Osteoblast (primary cell): ENCODE results near the gene NEGR1. TPM values are rescaled to one million over a fixed set of nuclear protein-coding genes. Genes with fewer than 3 reads are reported as not detected.

Experiments
- DNase-seq: peaks from one replicate; pipeline ENCODE4 v3.0.0; 2011; ENCODE audit warnings: low spot score, mixed read lengths; ENCODE audit not compliant: insufficient read length; ENCODE audit errors: missing footprints
- H2AFZ ChIP-seq: 2 replicates; pipeline ENCODE4 v1.6.0; 2011; ENCODE audit warnings: mild to moderate bottlenecking, low read length
- H3K27ac ChIP-seq: 2 replicates; pipeline ENCODE4 v1.5.1; 2011; ENCODE audit warnings: mild to moderate bottlenecking, low read depth, low read length, moderate library complexity
- H3K27me3 ChIP-seq: 2 replicates; pipeline ENCODE4 v1.6.0; 2012; ENCODE audit warnings: mild to moderate bottlenecking, control low read depth, inconsistent platforms, low read length, moderate library complexity; ENCODE audit not compliant: insufficient read depth
- H3K36me3 ChIP-seq: 2 replicates; pipeline ENCODE4 v1.5.1; 2011; ENCODE audit warnings: mild to moderate bottlenecking, low read length, control low read depth, moderate library complexity; ENCODE audit not compliant: insufficient read depth
- H3K4me1 ChIP-seq: 2 replicates; pipeline ENCODE4 v1.5.1; 2011; ENCODE audit warnings: mild to moderate bottlenecking, low read length, control low read depth, moderate library complexity; ENCODE audit not compliant: insufficient read depth
- H3K4me2 ChIP-seq: 2 replicates; pipeline ENCODE4 v1.6.0; 2011; ENCODE audit warnings: mild to moderate bottlenecking, low read length; ENCODE audit not compliant: insufficient read depth
- H3K4me3 ChIP-seq: fragments of 200-600 bp; sonication (generic); 3 replicates; pipeline ENCODE4 v1.5.1; 2012; ENCODE audit warnings: mild to moderate bottlenecking, low read length, inconsistent platforms; ENCODE audit not compliant: insufficient read depth
- H3K79me2 ChIP-seq: 2 replicates; pipeline ENCODE4 v1.6.0; 2012; ENCODE audit warnings: mild to moderate bottlenecking, low read length, control low read depth, inconsistent platforms; ENCODE audit not compliant: insufficient read depth
- H3K9me3 ChIP-seq: 2 replicates; pipeline ENCODE4 v1.5.1; 2011; ENCODE audit warnings: low read depth, low read length, control low read depth
- H4K20me1 ChIP-seq: 2 replicates; pipeline ENCODE4 v1.6.0; 2012; ENCODE audit warnings: mild to moderate bottlenecking, low read length, control low read depth; ENCODE audit not compliant: insufficient read depth
- CTCF ChIP-seq: IDR thresholded peaks from 2 replicates; pipeline ENCODE4 v1.5.1; 2011; ENCODE audit warnings: mild to moderate bottlenecking, low read depth, low read length, moderate library complexity; ENCODE audit errors: extremely low read depth
- total RNA-seq: library from RNA; depleted of rRNA; stranded (reverse); fragments of >200 nt; gene quantifications from 2 replicates; pipeline ENCODE4 v1.2.3, GENCODE V29; 2012

Gene NEGR1
- total RNA-seq, 1 donor = 18.1 TPM

DNA sequence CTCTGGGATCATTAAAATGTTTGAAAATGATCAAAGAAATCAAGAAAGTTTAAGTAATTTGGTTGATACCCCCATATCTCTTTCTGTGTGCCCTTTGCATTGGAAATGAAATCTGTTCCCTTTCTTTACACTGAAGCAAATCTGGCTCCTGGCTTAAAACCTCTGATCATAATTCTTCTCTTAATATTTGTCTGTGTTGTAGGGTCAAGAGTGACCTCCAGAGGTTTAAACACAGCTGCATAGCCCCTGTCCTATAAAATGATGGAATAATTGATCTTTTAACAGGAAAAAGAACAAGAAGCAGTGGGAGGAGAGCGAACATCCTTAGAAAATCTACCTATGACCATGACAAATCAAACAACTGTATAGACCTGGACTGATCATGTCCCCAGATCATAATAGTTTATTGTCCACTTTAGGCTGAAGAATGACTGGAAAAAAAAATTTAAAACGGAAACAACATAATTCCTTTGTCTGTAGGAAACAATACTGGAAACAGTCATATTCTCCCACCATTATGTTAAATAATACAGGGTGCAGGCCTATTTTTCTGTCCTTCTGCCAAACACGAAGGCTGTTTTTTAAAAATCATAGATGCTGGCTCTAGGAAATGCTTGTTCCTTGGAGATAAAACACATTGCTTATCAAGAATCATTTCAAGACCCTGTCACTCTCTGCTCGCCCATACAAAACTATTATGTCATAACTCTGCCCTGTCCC lies 184.3 kb downstream of the NEGR1 start:
- Histone ChIP-seq H4K20me1 (no peaks in the 10 kb centered on the region), H3K9me3 (no peaks in the 10 kb centered on the region), H2AFZ (no peak overlapping the region), H3K4me3 (no peak overlapping the region), H3K4me1 (no peaks in the 10 kb centered on the region), H3K4me2 (no peak overlapping the region), H3K27me3 (no peaks in the 10 kb centered on the region), H3K27ac (no peak overlapping the region), H3K36me3 (no peaks in the 10 kb centered on the region), H3K79me2 (no peaks in the 10 kb centered on the region)
- DNase-seq = no peak
- no peak for TF ChIP-seq CTCF

GRCh38 chr1:72094209-72094608 lies 188.1 kb downstream of the NEGR1 start:
- Histone ChIP-seq H2AFZ (no peak overlapping the region), H3K27me3 (no peaks in the 10 kb centered on the region), H3K36me3 (no peaks in the 10 kb centered on the region), H3K27ac (no peak overlapping the region), H3K4me2 (no peak overlapping the region), H4K20me1 (no peaks in the 10 kb centered on the region), H3K4me1 (no peaks in the 10 kb centered on the region), H3K79me2 (no peaks in the 10 kb centered on the region), H3K4me3 (no peak overlapping the region), H3K9me3 (no peaks in the 10 kb centered on the region)
- TF ChIP-seq CTCF = no peak
- DNase-seq = no peak

GRCh38 chr1:72086394-72086793 lies 195.9 kb downstream of the NEGR1 start:
- Histone ChIP-seq H3K36me3 (no peaks in the 10 kb centered on the region), H2AFZ (no peak overlapping the region), H3K4me1 (no peaks in the 10 kb centered on the region), H4K20me1 (no peaks in the 10 kb centered on the region), H3K9me3 (no peaks in the 10 kb centered on the region), H3K79me2 (no peaks in the 10 kb centered on the region), H3K4me2 (no peak overlapping the region), H3K27me3 (no peaks in the 10 kb centered on the region), H3K27ac (no peak overlapping the region), H3K4me3 (no peak overlapping the region)
- no peak for DNase-seq
- no peak for TF ChIP-seq CTCF

DNA sequence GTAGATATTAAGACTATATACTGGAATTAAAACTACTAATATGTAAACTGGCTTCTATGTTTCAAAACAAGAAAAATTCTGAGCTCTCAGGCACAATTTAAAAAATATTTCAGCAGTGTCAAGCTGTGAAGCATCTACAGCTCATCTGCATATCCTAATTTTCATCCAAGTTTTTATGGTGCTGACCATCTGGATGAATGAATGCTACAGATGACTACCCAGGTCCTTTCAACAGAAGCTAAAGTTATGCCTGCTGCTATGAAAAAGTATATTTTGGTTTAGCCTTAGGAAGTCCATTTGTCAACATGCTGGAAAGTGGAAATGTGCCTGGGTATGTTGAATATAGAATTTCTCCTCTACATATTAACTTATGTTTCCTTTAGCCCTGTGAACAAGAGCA lies 206.9 kb downstream of the NEGR1 start:
- no peaks in the 10 kb centered on the region for H3K27me3 ChIP-seq
- H3K4me2 ChIP-seq = no peak overlapping the region
- H2AFZ ChIP-seq = no peak overlapping the region
- no peak overlapping the region for H3K27ac ChIP-seq
- no peak for DNase-seq
- TF ChIP-seq CTCF = no peak
- H3K36me3 ChIP-seq = no peaks in the 10 kb centered on the region
- H3K4me3 ChIP-seq = no peak overlapping the region
- H3K79me2 ChIP-seq = no peaks in the 10 kb centered on the region
- no peaks in the 10 kb centered on the region for H3K4me1 ChIP-seq
- H4K20me1 ChIP-seq = no peaks in the 10 kb centered on the region
- H3K9me3 ChIP-seq = no peaks in the 10 kb centered on the region
